Measurements from ENCODE around the gene TINCR. TPM values are rescaled to one million over a fixed set of nuclear protein-coding genes. Genes with fewer than 3 reads are reported as not detected.

TINCR gene
- total and polyA plus RNA-seq, 2 of the 13 experiments (the other 11 are each of a cell fraction or from before 2014, with no cell fraction given), result 0.17 to 0.33 TPM

GRCh38 chr19:5588906-5589676 lies 21.3 kb upstream of the TINCR start:
- H3K9ac ChIP-seq (ENCODE audit: insufficient read depth, low read depth, low read length), result no peak overlapping the region
- 97% methylated on average over 21 of the region's 30 CpGs for WGBS (ENCODE audit: low lambda C conversion rate)
- CTCF ChIA-PET (ENCODE audit: low intra/inter-chr PET ratio, low total read pairs), result no interaction called here
- no peak overlapping the region for H3K4me2 ChIP-seq (ENCODE audit: low read depth, low read length)
- H3K4me3 ChIP-seq (replicated peaks in 1 of 3; ENCODE audit: insufficient read depth in 1 of 3, low read depth in 2 of 3, low read length in 3 of 3), result no peak overlapping the region
- H3K27ac ChIP-seq (ENCODE audit: extremely low read length, insufficient read depth, low read length), result no peak overlapping the region
- H4K20me1 ChIP-seq (ENCODE audit: insufficient read depth, low read length), result 0 out of 2 replicates have a peak, but pooled peaks cover under 1% of the 10 kb centered on the region
- DNase-seq (ENCODE audit: low spot score), result no peak
- ATAC-seq, result no peak
- in situ Hi-C loops (cut with HindIII; ENCODE audit: extremely low pct_ligation_motif_present, low pct_unique_long_range_greater_than_20kb), result no loop called here
- no TSS peak for BruUV-seq (replicated peaks)
- H3K36me3 ChIP-seq (replicated peaks in 1 of 2; ENCODE audit: control insufficient read depth in 1 of 2, insufficient read depth in 2 of 2, low read length in 2 of 2), result peaks cover 45 to 74% of the 10 kb centered on the region in 2 experiments
- TF ChIP-seq TFE3 (CRISPR knock-in tag; IDR thresholded peaks at IDR 0.05) (no peak), AGO2 (optimal IDR thresholded peaks at IDR 0.05; ENCODE audit: low read depth, low read length) (peak; percentile 63), RBFOX2 (IDR thresholded peaks at IDR 0.05; ENCODE audit: low read depth, low read length) (0 out of 2 replicates have a peak, but pooled peaks have one; percentile 18)
- no peak for FAIRE-seq
- H3K4me1 ChIP-seq (ENCODE audit: insufficient read depth, low read length), result peaks cover 4% of the 10 kb centered on the region
- no peaks in the 10 kb centered on the region for H3K27me3 ChIP-seq (ENCODE audit: control insufficient read depth in 1 of 2, insufficient read depth in 2 of 2, low read length in 2 of 2)
- intact Hi-C loops (cut with micrococcal nuclease; ENCODE audit: unreplicated experiment), result no loop called here
- POLR2A ChIA-PET, result no interaction called here
- H2AFZ ChIP-seq (ENCODE audit: low read length), result no peak overlapping the region
- H3K79me2 ChIP-seq (ENCODE audit: insufficient read depth, low read length), result no peaks in the 10 kb centered on the region
- no peaks in the 10 kb centered on the region for H3K9me3 ChIP-seq (ENCODE audit: low read length)

- Histone ChIP-seq H3K9me3 (ENCODE audit: low read length) (no peaks in the 10 kb centered on the region), H3K27ac (ENCODE audit: extremely low read length, insufficient read depth, low read length) (no peak overlapping the region), H3K9ac (ENCODE audit: insufficient read depth, low read depth, low read length) (no peak overlapping the region), H3K4me1 (ENCODE audit: insufficient read depth, low read length) (no peaks in the 10 kb centered on the region), H4K20me1 (ENCODE audit: insufficient read depth, low read length) (no peaks in the 10 kb centered on the region), H2AFZ (ENCODE audit: low read length) (no peak overlapping the region), H3K36me3 (replicated peaks in 1 of 2; ENCODE audit: control insufficient read depth in 1 of 2, insufficient read depth in 2 of 2, low read length in 2 of 2) (peaks cover 41 to 68% of the 10 kb centered on the region in 2 experiments), H3K4me2 (ENCODE audit: low read depth, low read length) (no peak overlapping the region), H3K27me3 (ENCODE audit: control insufficient read depth in 1 of 2, insufficient read depth in 2 of 2, low read length in 2 of 2) (no peaks in the 10 kb centered on the region), H3K4me3 (replicated peaks in 1 of 3; ENCODE audit: insufficient read depth in 1 of 3, low read depth in 2 of 3, low read length in 3 of 3) (no peak overlapping the region), H3K79me2 (ENCODE audit: insufficient read depth, low read length) (no peaks in the 10 kb centered on the region)
- in situ Hi-C loops (cut with HindIII; ENCODE audit: extremely low pct_ligation_motif_present, low pct_unique_long_range_greater_than_20kb) (no loop called here), intact Hi-C loops (cut with micrococcal nuclease; ENCODE audit: unreplicated experiment) (no loop called here)
- no peak for ATAC-seq
- no peak for FAIRE-seq
- CTCF ChIA-PET (ENCODE audit: low intra/inter-chr PET ratio, low total read pairs), result no interaction called here
- POLR2A ChIA-PET, result no interaction called here
- no peak for DNase-seq (ENCODE audit: low spot score)
- BruUV-seq (replicated peaks), result no TSS peak
- 98% methylated on average over 10 of the region's 10 CpGs for WGBS (ENCODE audit: low lambda C conversion rate)
- TF ChIP-seq ZNF784 (CRISPR knock-in tag; IDR thresholded peaks at IDR 0.05; ENCODE audit: borderline replicate concordance) (no peak), NCOA2 (CRISPR knock-in tag; IDR thresholded peaks at IDR 0.05) (no peak), ZNF547 (CRISPR knock-in tag; IDR thresholded peaks at IDR 0.05) (no peak), PRPF4 (IDR thresholded peaks at IDR 0.05; ENCODE audit: low read depth, low read length, poor library complexity, severe bottlenecking) (no peak), ZNF598 (CRISPR knock-in tag; IDR thresholded peaks at IDR 0.05; ENCODE audit: borderline replicate concordance) (no peak), MXD1 (CRISPR knock-in tag; IDR thresholded peaks at IDR 0.05) (no peak), ZMYM4 (CRISPR knock-in tag; IDR thresholded peaks at IDR 0.05) (no peak), ZBTB4 (CRISPR knock-in tag; IDR thresholded peaks at IDR 0.05; ENCODE audit: borderline replicate concordance) (no peak)
Observed at GRCh38 chr19:5588441-5588840, 20.7 kb upstream of the TINCR start.

Measured in HepG2 (cell line).